NCI-H460 (cell line): Measurements from ENCODE around the gene GRWD1. TPM values are rescaled to one million over a fixed set of nuclear protein-coding genes. Genes with fewer than 3 reads are reported as not detected.

Source experiments
- DNase-seq: peaks from one replicate; pipeline ENCODE4 v3.0.0-alpha.2; 2016; ENCODE audit warnings: low read depth; ENCODE audit errors: extremely low read depth
- total RNA-seq: library from RNA; depleted of rRNA; stranded (reverse); fragments of >200 nt; shearing (Covaris generic); gene quantifications from 2 replicates; pipeline ENCODE4 v1.2.3, GENCODE V29; 2014

Gene GRWD1
- total RNA-seq, 1 experiment from 2014 or later, result 19.3 TPM

GRCh38 chr19:48455171-48455907 is 9.6 kb downstream of the GRWD1 start, which contains the start of gene KCNJ14:
TSS of gene KCNJ14 (plus strand) at chr19:48455574. CDS start at chr19:48461725, 6,151 bp downstream.
- no peak for DNase-seq

- no peak for DNase-seq
Observed at GRCh38 chr19:48455908-48456562, 10.3 kb downstream of the GRWD1 start.

GRCh38 chr19:48456864-48457263 is 11.1 kb downstream of the GRWD1 start:
- no peak for DNase-seq

GRCh38 chr19:48458016-48458415 is 12.2 kb downstream of the GRWD1 start:
- DNase-seq, result no peak

- DNase-seq, result no peak
Observed at GRCh38 chr19:48461651-48461981, 15.8 kb downstream of the GRWD1 start.

GRCh38 chr19:48461982-48462655 is 16.3 kb downstream of the GRWD1 start:
- no peak for DNase-seq

GRCh38 chr19:48465215-48465614 is 19.4 kb downstream of the GRWD1 start:
- no peak for DNase-seq

- DNase-seq, result no peak
Observed at GRCh38 chr19:48466561-48467325, 21.0 kb downstream of the GRWD1 start.

GRCh38 chr19:48468772-48469288 is 23.0 kb downstream of the GRWD1 start:
- peak; percentile 98 for DNase-seq

GRCh38 chr19:48469289-48469881 is 23.6 kb downstream of the GRWD1 start, which contains the start of gene CYTH2:
TSS of gene CYTH2 (plus strand) at chr19:48469369. CDS start at chr19:48469508, 139 bp downstream.
- DNase-seq, result peak; percentile 51

GRCh38 chr19:48469934-48470680 is 24.3 kb downstream of the GRWD1 start:
- DNase-seq, result no peak

- no peak for DNase-seq
Observed at GRCh38 chr19:48470856-48471255, 25.1 kb downstream of the GRWD1 start.

- no peak for DNase-seq
Observed at GRCh38 chr19:48471836-48472235, 26.1 kb downstream of the GRWD1 start.

GRCh38 chr19:48473161-48473966 is 27.6 kb downstream of the GRWD1 start:
- no peak for DNase-seq

- DNase-seq, result no peak
Observed at GRCh38 chr19:48474084-48474592, 28.4 kb downstream of the GRWD1 start.

GRCh38 chr19:48475369-48476068 is 29.7 kb downstream of the GRWD1 start:
- no peak for DNase-seq

GRCh38 chr19:48476176-48476575 is 30.4 kb downstream of the GRWD1 start:
- DNase-seq, result no peak
